IMR-90 (cell line): ENCODE measurements around the gene FAM216B.

Experiments used
- BHLHE40 ChIP-seq: fragments of 150-350 bp; IDR thresholded peaks from 2 replicates; pipeline ENCODE4 v1.6.1; 2016; ENCODE audit warnings: mild to moderate bottlenecking, low read depth, low read length
- CHD1 ChIP-seq: IDR thresholded peaks from 2 replicates; pipeline ENCODE4 v1.6.1; 2012; ENCODE audit warnings: low read depth, low read length, improper control_type of control experiment
- CTCF ChIP-seq: conservative IDR thresholded peaks from 2 replicates; pipeline ENCODE4 v1.5.1; 2012; ENCODE audit warnings: mild to moderate bottlenecking, low read depth, low read length, improper control_type of control experiment
- ELK1 ChIP-seq: fragments of 150-350 bp; IDR thresholded peaks from 2 replicates; pipeline ENCODE4 v1.6.1; 2016; ENCODE audit warnings: low read depth, mild to moderate bottlenecking, low read length, moderate library complexity, borderline replicate concordance
- MAFK ChIP-seq: IDR thresholded peaks from 2 replicates; pipeline ENCODE4 v1.6.1; 2012; ENCODE audit warnings: low read depth, low read length, improper control_type of control experiment
- POLR2A ChIP-seq: IDR thresholded peaks from 2 replicates; pipeline ENCODE4 v1.6.1; 2012; ENCODE audit warnings: mild to moderate bottlenecking, low read depth, low read length
- RAD21 ChIP-seq: IDR thresholded peaks from 2 replicates; pipeline ENCODE4 v1.6.1; 2012; ENCODE audit warnings: low read length, improper control_type of control experiment
- SMC3 ChIP-seq: fragments of 150-350 bp; IDR thresholded peaks from 2 replicates; pipeline ENCODE4 v1.6.1; 2016; ENCODE audit warnings: low read depth, mild to moderate bottlenecking, antibody characterized with exemption, low read length, moderate library complexity
- USF2 ChIP-seq: fragments of 150-350 bp; IDR thresholded peaks from 2 replicates; pipeline ENCODE4 v1.6.1; 2017; ENCODE audit warnings: mild to moderate bottlenecking, antibody characterized with exemption, low read length, low read depth

GRCh38 chr13:42740753-42741152 is 40.6 kb upstream of the FAM216B start:
- TF ChIP-seq CTCF (no peak), MAFK (no peak), CHD1 (no peak), RAD21 (no peak), USF2 (peak; percentile 65), POLR2A (no peak), SMC3 (no peak), ELK1 (no peak), BHLHE40 (no peak)
